VCaP (cell line): Measurements from ENCODE around the gene COL19A1.
"Not testable (repeated sequence)": the region's sequence is repeated elsewhere in the genome, so short reads cannot be mapped to it uniquely, and the experiment has no call there.

Experiments used
- H3K27ac ChIP-seq: fragments of 450-650 bp; 2 replicates; pipeline ENCODE4 v1.5.1; 2017
- TF ChIP-seq, protein P1 (sequence below): fragments of 450-650 bp; conservative IDR thresholded peaks from 2 replicates; pipeline ENCODE4 v1.5.1; 2017; ENCODE audit warnings: mild to moderate bottlenecking, moderate library complexity

Gene COL19A1

DNA sequence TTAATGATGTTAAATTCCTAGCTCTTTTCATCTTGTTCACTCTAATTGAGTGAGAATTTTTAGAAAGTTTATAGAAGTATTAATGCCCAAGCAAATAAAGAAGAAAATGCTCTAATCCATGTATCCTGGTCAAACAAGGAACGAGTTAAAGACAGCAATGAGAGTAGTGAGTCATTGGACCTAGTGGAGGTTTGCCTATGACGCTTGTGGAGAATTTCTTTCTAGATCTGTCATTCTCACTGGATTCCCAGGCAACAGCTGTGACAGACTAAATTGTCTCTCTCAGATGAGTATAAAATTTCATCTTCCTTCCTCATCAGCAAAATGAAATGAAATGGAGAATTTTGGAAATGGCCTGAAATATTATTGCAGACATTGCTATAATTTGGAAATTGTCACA is 127.9 kb downstream of the COL19A1 start:
- TF ChIP-seq, protein P1, sequence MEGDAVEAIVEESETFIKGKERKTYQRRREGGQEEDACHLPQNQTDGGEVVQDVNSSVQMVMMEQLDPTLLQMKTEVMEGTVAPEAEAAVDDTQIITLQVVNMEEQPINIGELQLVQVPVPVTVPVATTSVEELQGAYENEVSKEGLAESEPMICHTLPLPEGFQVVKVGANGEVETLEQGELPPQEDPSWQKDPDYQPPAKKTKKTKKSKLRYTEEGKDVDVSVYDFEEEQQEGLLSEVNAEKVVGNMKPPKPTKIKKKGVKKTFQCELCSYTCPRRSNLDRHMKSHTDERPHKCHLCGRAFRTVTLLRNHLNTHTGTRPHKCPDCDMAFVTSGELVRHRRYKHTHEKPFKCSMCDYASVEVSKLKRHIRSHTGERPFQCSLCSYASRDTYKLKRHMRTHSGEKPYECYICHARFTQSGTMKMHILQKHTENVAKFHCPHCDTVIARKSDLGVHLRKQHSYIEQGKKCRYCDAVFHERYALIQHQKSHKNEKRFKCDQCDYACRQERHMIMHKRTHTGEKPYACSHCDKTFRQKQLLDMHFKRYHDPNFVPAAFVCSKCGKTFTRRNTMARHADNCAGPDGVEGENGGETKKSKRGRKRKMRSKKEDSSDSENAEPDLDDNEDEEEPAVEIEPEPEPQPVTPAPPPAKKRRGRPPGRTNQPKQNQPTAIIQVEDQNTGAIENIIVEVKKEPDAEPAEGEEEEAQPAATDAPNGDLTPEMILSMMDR, result no peak
- no peak overlapping the region for H3K27ac ChIP-seq

DNA sequence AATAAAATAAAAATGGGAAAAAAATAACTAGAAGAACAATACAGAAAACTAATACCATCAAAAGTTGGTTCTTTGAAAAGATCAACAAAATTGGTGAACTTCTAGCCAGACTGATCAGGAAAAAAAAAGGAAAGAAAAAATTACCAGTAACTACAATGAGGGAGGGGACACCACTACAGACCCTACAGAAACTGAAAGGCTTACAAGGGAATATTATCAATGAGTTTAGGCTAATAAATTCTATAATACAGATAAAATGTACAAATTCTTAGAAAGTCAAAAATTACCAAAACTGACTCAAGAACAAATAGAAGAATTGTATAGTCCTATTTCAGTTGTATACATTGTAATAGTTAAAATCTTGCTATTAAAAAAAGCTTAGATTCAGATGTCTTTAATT is 141.8 kb downstream of the COL19A1 start:
- TF ChIP-seq, protein P1, result no peak
- H3K27ac ChIP-seq, result no peak overlapping the region

DNA sequence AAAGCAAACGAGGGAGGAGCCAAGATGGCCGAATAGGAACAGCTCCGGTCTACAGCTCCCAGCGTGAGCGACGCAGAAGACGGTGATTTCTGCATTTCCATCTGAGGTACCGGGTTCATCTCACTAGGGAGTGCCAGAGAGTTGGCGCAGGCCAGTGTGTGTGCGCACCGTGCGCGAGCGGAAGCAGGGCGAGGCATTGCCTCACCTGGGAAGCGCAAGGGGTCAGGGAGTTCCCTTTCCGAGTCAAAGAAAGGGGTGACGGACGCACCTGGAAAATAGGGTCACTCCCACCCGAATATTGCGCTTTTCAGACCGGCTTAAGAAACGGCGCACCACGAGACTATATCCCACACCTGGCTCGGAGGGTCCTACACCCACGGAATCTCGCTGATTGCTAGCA is 144.0 kb downstream of the COL19A1 start:
- H3K27ac ChIP-seq, result not testable (repeated sequence)

DNA sequence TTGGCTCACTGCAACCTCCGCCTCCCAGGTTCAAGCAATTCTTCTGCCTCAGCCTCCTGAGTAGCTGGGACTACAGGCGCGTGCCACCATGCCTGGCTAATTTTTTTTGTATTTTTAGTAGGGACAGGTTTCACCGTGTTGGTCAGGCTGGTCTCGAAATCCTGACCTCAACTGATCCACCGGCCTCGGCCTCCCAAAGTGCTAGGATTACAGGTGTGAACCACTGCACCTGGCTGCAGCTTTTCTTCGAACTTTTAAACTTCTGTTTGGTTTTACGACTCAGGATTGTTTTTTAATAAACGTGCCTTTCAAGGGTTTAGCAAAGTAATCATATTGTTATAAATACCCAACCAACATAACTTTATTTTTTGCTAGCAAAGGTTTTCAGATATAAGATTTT is 156.8 kb downstream of the COL19A1 start:
- H3K27ac ChIP-seq, result not testable (repeated sequence)

DNA sequence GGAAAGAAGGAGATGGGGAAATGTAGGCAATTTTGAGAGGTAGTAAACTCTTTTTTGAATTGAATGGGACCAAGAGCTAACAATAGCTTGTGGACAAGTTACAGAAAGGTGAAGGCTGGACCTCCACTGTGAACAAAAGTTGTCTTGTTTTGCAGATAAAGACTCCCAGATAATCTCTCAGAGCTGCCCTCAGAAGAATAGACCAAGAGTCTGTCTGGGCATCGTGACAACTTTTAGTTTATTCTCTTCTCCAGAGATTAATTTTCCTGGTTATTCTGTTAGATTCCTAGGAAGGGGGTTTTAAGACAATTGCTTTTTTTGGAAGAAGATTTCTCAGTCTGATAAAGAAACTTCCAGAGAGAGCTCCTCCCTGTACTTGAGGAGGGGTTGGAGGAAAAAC is 161.9 kb downstream of the COL19A1 start:
- no peak overlapping the region for H3K27ac ChIP-seq
- TF ChIP-seq, protein P1, result no peak

DNA sequence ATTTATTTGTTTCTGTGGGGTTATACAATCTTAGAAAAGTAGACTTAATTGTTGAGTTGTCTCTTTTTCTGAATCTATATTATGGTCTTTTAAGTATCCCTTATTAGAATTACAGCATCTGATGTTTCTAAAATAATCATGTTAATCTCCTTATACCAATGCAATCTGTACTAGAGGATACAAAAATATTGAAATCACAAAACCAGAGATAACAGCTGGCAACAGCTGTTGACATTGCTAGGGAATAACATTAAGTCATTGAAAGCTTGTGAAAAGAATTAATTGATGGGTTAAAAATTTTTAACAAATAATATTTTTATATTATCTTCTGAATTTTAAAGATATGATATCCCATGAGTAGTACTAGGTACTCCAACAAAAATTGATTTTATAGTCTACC is 162.6 kb downstream of the COL19A1 start:
- H3K27ac ChIP-seq, result no peak overlapping the region
- TF ChIP-seq, protein P1, result no peak

DNA sequence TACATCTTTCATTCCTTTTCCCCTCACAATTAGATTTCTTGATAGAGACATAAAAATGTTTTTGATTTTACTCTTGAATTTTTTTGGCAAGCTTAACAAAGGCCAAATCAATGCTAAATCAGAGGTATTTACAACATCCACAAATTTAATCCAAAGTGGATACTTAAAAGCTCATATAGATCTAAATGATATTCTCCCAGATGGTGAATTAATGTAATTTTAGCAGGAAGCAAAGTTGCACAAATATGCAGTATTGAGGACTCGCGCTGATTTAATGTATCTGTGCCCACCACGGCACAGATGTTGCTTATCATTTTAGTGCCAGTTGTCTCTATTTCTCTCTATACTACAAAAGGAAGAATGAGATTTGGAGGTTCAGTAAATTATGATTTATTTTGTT is 167.4 kb downstream of the COL19A1 start:
- H3K27ac ChIP-seq, result no peak overlapping the region
- TF ChIP-seq, protein P1, result no peak

DNA sequence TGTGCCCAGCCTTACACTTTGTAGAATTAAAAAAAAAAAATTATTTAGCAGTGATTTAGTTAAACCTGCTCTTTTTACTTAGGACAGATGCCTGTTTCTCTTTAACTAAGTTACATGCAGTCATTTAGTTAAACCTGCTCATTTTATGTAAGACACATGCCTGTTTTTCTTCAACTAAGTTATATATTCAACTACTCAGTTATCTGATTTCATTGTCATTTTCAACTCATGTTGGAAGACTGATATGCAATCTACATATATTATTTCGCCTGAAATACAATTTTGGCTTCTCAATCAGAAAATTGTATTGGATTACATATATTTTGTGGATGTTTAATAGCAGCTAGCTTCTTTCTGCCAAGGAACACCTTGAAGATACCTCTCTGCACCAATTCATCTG is 171.1 kb downstream of the COL19A1 start:
- H3K27ac ChIP-seq, result no peak overlapping the region
- TF ChIP-seq, protein P1, result no peak

DNA sequence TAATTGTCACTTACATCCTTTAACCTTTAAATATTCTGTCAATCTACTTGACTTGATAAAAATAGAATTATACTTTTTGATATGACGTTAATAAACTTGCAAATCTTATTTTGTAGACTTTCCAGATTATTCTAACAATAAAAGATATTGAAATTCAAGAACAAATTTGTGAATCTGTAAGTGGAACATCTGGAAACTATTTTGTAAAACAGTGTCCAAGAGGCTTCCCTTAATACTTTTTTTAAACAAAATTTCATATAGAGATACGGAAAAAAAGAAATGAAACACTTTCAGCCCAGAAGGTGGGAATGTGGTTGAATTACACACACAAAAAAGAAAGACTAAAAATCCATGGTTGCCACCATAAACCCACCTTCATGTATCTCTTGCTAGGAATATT is 174.4 kb downstream of the COL19A1 start:
- TF ChIP-seq, protein P1, result no peak

More for the DNA sequence above, 174.4 kb downstream of the COL19A1 start:
- H3K27ac ChIP-seq, result no peak overlapping the region
